Raji (cell line): ENCODE results near the gene DNAJC5.

ENCODE experiments used
- POLR2A ChIP-seq: IDR thresholded peaks from 2 replicates; pipeline ENCODE4 v1.6.1; 2011; ENCODE audit warnings: low read depth, low read length, control low read depth; ENCODE audit not compliant: insufficient read depth

The DNAJC5 gene

GRCh38 chr20:63939061-63939935, 44.4 kb downstream of the DNAJC5 start:
- no peak for TF ChIP-seq POLR2A

GRCh38 chr20:63940071-63940471, 45.1 kb downstream of the DNAJC5 start:
- no peak for TF ChIP-seq POLR2A

GRCh38 chr20:63940472-63941266, 45.7 kb downstream of the DNAJC5 start:
- TF ChIP-seq POLR2A: no peak

- TF ChIP-seq POLR2A: no peak
These were observed 46.6 kb downstream of the DNAJC5 start for GRCh38 chr20:63941282-63942081.

- TF ChIP-seq POLR2A: no peak
These were observed 47.5 kb downstream of the DNAJC5 start for GRCh38 chr20:63942250-63942951.

- TF ChIP-seq POLR2A: no peak
These were observed 48.3 kb downstream of the DNAJC5 start for GRCh38 chr20:63942969-63943807.

- no peak for TF ChIP-seq POLR2A
These were observed 48.8 kb downstream of the DNAJC5 start for GRCh38 chr20:63943808-63944077.

GRCh38 chr20:63944078-63944941, 49.4 kb downstream of the DNAJC5 start:
- TF ChIP-seq POLR2A: no peak

- TF ChIP-seq POLR2A: no peak
These were observed 50.2 kb downstream of the DNAJC5 start for GRCh38 chr20:63945031-63945658.

- TF ChIP-seq POLR2A: no peak
These were observed 51.3 kb downstream of the DNAJC5 start for GRCh38 chr20:63945921-63946920.

GRCh38 chr20:63946986-63947637, 52.2 kb downstream of the DNAJC5 start:
- no peak for TF ChIP-seq POLR2A
